ENCODE results near the gene BICD2. TPM values are rescaled to one million over a fixed set of nuclear protein-coding genes. Genes with fewer than 3 reads are reported as not detected.
A peak's percentile ranks its signal among the peaks of the same experiment; 100 is the strongest.

The BICD2 gene
- total RNA-seq, 2 donors from 2014 or later: 22.9 to 34.0 TPM

- Mint-ChIP-seq H3K27ac (peak overlapping the region; percentile 76), H3K4me1 (peaks cover 23% of the 10 kb centered on the region), H3K36me3 (ENCODE audit: low read depth) (peaks cover 7% of the 10 kb centered on the region), H3K27me3 (no peaks in the 10 kb centered on the region), H3K4me3 (no peak overlapping the region)
- no peaks in the 10 kb centered on the region for H3K9me3 ChIP-seq (ENCODE audit: control insufficient read depth, low read length, poor library complexity, severe bottlenecking)
- ATAC-seq (no peak), DNase-seq (no peak)
Measured at GRCh38 chr9:92725266-92725545, 39.4 kb downstream of the BICD2 start.

GRCh38 chr9:92724528-92725265 is 39.9 kb downstream of the BICD2 start:
- ATAC-seq (no peak), DNase-seq (no peak)
- Mint-ChIP-seq H3K27me3 (no peaks in the 10 kb centered on the region), H3K4me1 (peaks cover 23% of the 10 kb centered on the region), H3K27ac (peak overlapping the region; percentile 91), H3K36me3 (ENCODE audit: low read depth) (peaks cover 7% of the 10 kb centered on the region), H3K4me3 (no peak overlapping the region)
- no peaks in the 10 kb centered on the region for H3K9me3 ChIP-seq (ENCODE audit: control insufficient read depth, low read length, poor library complexity, severe bottlenecking)

GRCh38 chr9:92723801-92724323 is 40.8 kb downstream of the BICD2 start:
- H3K27me3 Mint-ChIP-seq: no peaks in the 10 kb centered on the region
- no peak overlapping the region for H3K4me3 Mint-ChIP-seq
- H3K9me3 ChIP-seq (ENCODE audit: control insufficient read depth, low read length, poor library complexity, severe bottlenecking): no peaks in the 10 kb centered on the region
- peaks cover 7% of the 10 kb centered on the region for H3K36me3 Mint-ChIP-seq (ENCODE audit: low read depth)
- DNase-seq: no peak
- peaks cover 20% of the 10 kb centered on the region for H3K4me1 Mint-ChIP-seq
- ATAC-seq: no peak
- peak overlapping the region; percentile 91 for H3K27ac Mint-ChIP-seq

GRCh38 chr9:92723299-92723625 is 41.4 kb downstream of the BICD2 start:
- DNase-seq: no peak
- no peak for ATAC-seq
- H3K4me1 Mint-ChIP-seq: peaks cover 19% of the 10 kb centered on the region
- H3K27me3 Mint-ChIP-seq: no peaks in the 10 kb centered on the region
- H3K4me3 Mint-ChIP-seq: no peak overlapping the region
- no peaks in the 10 kb centered on the region for H3K9me3 ChIP-seq (ENCODE audit: control insufficient read depth, low read length, poor library complexity, severe bottlenecking)
- peak overlapping the region; percentile 91 for H3K27ac Mint-ChIP-seq
- H3K36me3 Mint-ChIP-seq (ENCODE audit: low read depth): peaks cover 7% of the 10 kb centered on the region

- no peak for ATAC-seq
- no peaks in the 10 kb centered on the region for H3K9me3 ChIP-seq (ENCODE audit: control insufficient read depth, low read length, poor library complexity, severe bottlenecking)
- Mint-ChIP-seq H3K27me3 (no peaks in the 10 kb centered on the region), H3K4me1 (peaks cover 18% of the 10 kb centered on the region), H3K36me3 (ENCODE audit: low read depth) (peaks cover 7% of the 10 kb centered on the region), H3K27ac (no peak overlapping the region), H3K4me3 (no peak overlapping the region)
- DNase-seq: no peak
Measured at GRCh38 chr9:92722386-92723298, 42.0 kb downstream of the BICD2 start.

- Mint-ChIP-seq H3K4me3 (no peak overlapping the region), H3K4me1 (peaks cover 17% of the 10 kb centered on the region), H3K27me3 (no peaks in the 10 kb centered on the region), H3K27ac (peak overlapping the region; percentile 68), H3K36me3 (ENCODE audit: low read depth) (peaks cover 7% of the 10 kb centered on the region)
- ATAC-seq (no peak), DNase-seq (no peak)
- no peaks in the 10 kb centered on the region for H3K9me3 ChIP-seq (ENCODE audit: control insufficient read depth, low read length, poor library complexity, severe bottlenecking)
Measured at GRCh38 chr9:92721548-92721947, 43.1 kb downstream of the BICD2 start.

GRCh38 chr9:92720807-92721535 is 43.7 kb downstream of the BICD2 start:
- Mint-ChIP-seq H3K27me3 (no peaks in the 10 kb centered on the region), H3K36me3 (ENCODE audit: low read depth) (peaks cover 7% of the 10 kb centered on the region), H3K27ac (peak overlapping the region; percentile 68), H3K4me3 (no peak overlapping the region), H3K4me1 (peaks cover 15% of the 10 kb centered on the region)
- H3K9me3 ChIP-seq (ENCODE audit: control insufficient read depth, low read length, poor library complexity, severe bottlenecking): no peaks in the 10 kb centered on the region
- ATAC-seq (no peak), DNase-seq (no peak)

- Mint-ChIP-seq H3K4me3 (no peak overlapping the region), H3K36me3 (ENCODE audit: low read depth) (peaks cover 7% of the 10 kb centered on the region), H3K27me3 (no peaks in the 10 kb centered on the region), H3K27ac (peak overlapping the region; percentile 68), H3K4me1 (peaks cover 15% of the 10 kb centered on the region)
- no peak for DNase-seq
- no peaks in the 10 kb centered on the region for H3K9me3 ChIP-seq (ENCODE audit: control insufficient read depth, low read length, poor library complexity, severe bottlenecking)
- no peak for ATAC-seq
Measured at GRCh38 chr9:92720209-92720765, 44.3 kb downstream of the BICD2 start.

- H3K9me3 ChIP-seq (ENCODE audit: control insufficient read depth, low read length, poor library complexity, severe bottlenecking): no peaks in the 10 kb centered on the region
- Mint-ChIP-seq H3K4me1 (peaks cover 12% of the 10 kb centered on the region), H3K27ac (no peak overlapping the region), H3K27me3 (no peaks in the 10 kb centered on the region), H3K4me3 (no peak overlapping the region), H3K36me3 (ENCODE audit: low read depth) (peaks cover 5% of the 10 kb centered on the region)
- ATAC-seq (no peak), DNase-seq (no peak)
Measured at GRCh38 chr9:92719028-92719647, 45.5 kb downstream of the BICD2 start.

GRCh38 chr9:92718086-92719001 is 46.3 kb downstream of the BICD2 start:
- no peak overlapping the region for H3K4me3 Mint-ChIP-seq
- peaks cover 10% of the 10 kb centered on the region for H3K4me1 Mint-ChIP-seq
- H3K36me3 Mint-ChIP-seq (ENCODE audit: low read depth): peaks cover 3% of the 10 kb centered on the region
- ATAC-seq (no peak), DNase-seq (no peak)
- H3K27ac Mint-ChIP-seq: no peak overlapping the region
- H3K27me3 Mint-ChIP-seq: no peaks in the 10 kb centered on the region
- H3K9me3 ChIP-seq (ENCODE audit: control insufficient read depth, low read length, poor library complexity, severe bottlenecking): no peaks in the 10 kb centered on the region

- peaks cover 3% of the 10 kb centered on the region for H3K36me3 Mint-ChIP-seq (ENCODE audit: low read depth)
- H3K9me3 ChIP-seq (ENCODE audit: control insufficient read depth, low read length, poor library complexity, severe bottlenecking): no peaks in the 10 kb centered on the region
- ATAC-seq (no peak), DNase-seq (no peak)
- H3K4me1 Mint-ChIP-seq: peaks cover 17% of the 10 kb centered on the region
- peak overlapping the region; percentile 69 for H3K27ac Mint-ChIP-seq
- no peak overlapping the region for H3K4me3 Mint-ChIP-seq
- H3K27me3 Mint-ChIP-seq: no peaks in the 10 kb centered on the region
Measured at GRCh38 chr9:92717201-92718085, 47.2 kb downstream of the BICD2 start.
